A673 (cell line): Measurements from ENCODE around the gene LDLRAP1. TPM values are rescaled to one million over a fixed set of nuclear protein-coding genes. Genes with fewer than 3 reads are reported as not detected.

Source experiments
- BruUV-seq: library from RNA; stranded (reverse); fragments of 400-500 nt; replicated peaks from 2 replicates; lab custom pipeline; 2021; lab: Mats Ljungman, UMichigan
- CTCF ChIA-PET: fragments of 300-600 bp; sonication (Branson Sonifier 250); formaldehyde crosslinking; loops from one replicate; lab custom pipeline; 2022; ENCODE audit warnings: antibody characterized with exemption; lab: Charles Lee
- POLR2A ChIA-PET: fragments of 300-600 bp; sonication (Branson Sonifier 250); formaldehyde crosslinking; loops from one replicate; lab custom pipeline; 2022; ENCODE audit warnings: antibody characterized with exemption; ENCODE audit not compliant: low non-redundant PET; lab: Charles Lee
- DNase-seq: peaks from one replicate; pipeline ENCODE4 v3.0.0-alpha.2; 2015; ENCODE audit warnings: low spot score
- H3K27ac ChIP-seq: fragments of 200-600 bp; sonication (generic); 2 replicates; pipeline ENCODE4 v1.5.1; 2016; ENCODE audit warnings: mixed run types, low read depth, mild to moderate bottlenecking, mixed read lengths, antibody characterized with exemption, low read length; ENCODE audit not compliant: poor library complexity, severe bottlenecking
- H3K27me3 ChIP-seq: fragments of 200-600 bp; sonication (generic); replicated peaks from 2 replicates; pipeline ENCODE4 v1.6.1; 2017; ENCODE audit warnings: mixed run types, low read depth, mild to moderate bottlenecking, mixed read lengths, antibody characterized with exemption, low read length; ENCODE audit not compliant: insufficient read depth, poor library complexity
- H3K36me3 ChIP-seq: fragments of 200-600 bp; sonication (generic); 2 replicates; pipeline ENCODE4 v1.6.1; 2016; ENCODE audit warnings: mixed run types, mild to moderate bottlenecking, mixed read lengths, antibody characterized with exemption, low read length; ENCODE audit not compliant: insufficient read depth, poor library complexity, severe bottlenecking
- H3K4me1 ChIP-seq: fragments of 200-600 bp; sonication (generic); 2 replicates; pipeline ENCODE4 v1.6.1; 2017; ENCODE audit warnings: mixed run types, mild to moderate bottlenecking, mixed read lengths, antibody characterized with exemption, low read length; ENCODE audit not compliant: insufficient read depth, poor library complexity, severe bottlenecking
- H3K4me3 ChIP-seq: fragments of 200-600 bp; sonication (generic); 2 replicates; pipeline ENCODE4 v1.5.1; 2016; ENCODE audit warnings: low read depth, mixed run types, mild to moderate bottlenecking, mixed read lengths, low read length; ENCODE audit not compliant: poor library complexity, severe bottlenecking
- H3K9me3 ChIP-seq: fragments of 200-600 bp; sonication (generic); 2 replicates; pipeline ENCODE4 v1.6.1; 2016; ENCODE audit warnings: mixed run types, low read depth, mild to moderate bottlenecking, mixed read lengths, antibody characterized with exemption, low read length; ENCODE audit not compliant: poor library complexity, severe bottlenecking
- EZH2 ChIP-seq: fragments of 200-600 bp; sonication (generic); IDR thresholded peaks from 2 replicates; pipeline ENCODE4 v1.6.1; 2017; ENCODE audit warnings: borderline replicate concordance, low read depth, mild to moderate bottlenecking, mixed read lengths, antibody characterized with exemption, low read length; ENCODE audit not compliant: poor library complexity, severe bottlenecking
- intact Hi-C: fragments of 100-400 bp; cut with micrococcal nuclease; formaldehyde crosslinking; loops from one replicate; pipeline ENCODE4 v1.10.0; 2022; ENCODE audit not compliant: unreplicated experiment
- total RNA-seq: library from RNA; stranded (reverse); gene quantifications from 2 replicates; pipeline ENCODE4 v1.2.3, GENCODE V29; 2021
- TF ChIP-seq, protein P1 (sequence below): fragments of 300-800, 200-600 bp; sonication (generic); conservative IDR thresholded peaks from 2 replicates; pipeline ENCODE4 v1.5.1; 2017; ENCODE audit warnings: low read depth, mild to moderate bottlenecking, antibody characterized with exemption, low read length, moderate library complexity, mixed read lengths

The LDLRAP1 gene
- total RNA-seq, 1 experiment from 2014 or later, result 5.5 TPM

DNA sequence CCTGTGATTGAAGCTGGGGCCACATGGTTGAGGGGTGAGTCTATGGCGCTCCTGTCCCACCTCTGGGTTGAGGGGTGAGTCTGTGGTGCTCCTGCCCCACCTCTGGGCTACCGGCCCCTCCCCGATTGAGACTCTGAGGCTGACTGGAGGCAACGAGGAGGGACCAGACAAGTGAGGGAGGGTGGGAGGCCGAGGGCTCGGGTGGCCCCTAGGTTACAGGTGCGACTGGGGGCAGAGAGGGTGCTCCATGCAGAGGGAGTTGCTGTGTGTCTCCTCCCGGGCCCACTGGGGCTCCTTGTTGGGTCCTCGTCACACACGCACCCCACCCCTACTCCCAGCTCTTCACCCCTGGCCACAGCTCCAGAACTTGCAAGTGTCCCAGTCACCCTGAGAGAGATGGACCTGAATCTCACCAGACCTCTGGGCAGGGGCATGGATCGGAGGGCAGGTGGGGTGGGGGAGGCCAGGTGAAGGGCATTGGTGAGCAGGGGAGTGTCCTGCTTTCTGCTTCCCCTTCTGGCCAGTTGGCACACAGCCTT is 12.8 kb downstream of the LDLRAP1 start:
- no peaks in the 10 kb centered on the region for H3K36me3 ChIP-seq
- no TSS peak for BruUV-seq
- CTCF ChIA-PET, result interaction anchor here (0.6 kb wide), 1 partner anchor 16 kb away, joined by 3 read pairs; no protein-coding TSS in a partner anchor
- H3K9me3 ChIP-seq, result no peaks in the 10 kb centered on the region
- TF ChIP-seq, protein P1, sequence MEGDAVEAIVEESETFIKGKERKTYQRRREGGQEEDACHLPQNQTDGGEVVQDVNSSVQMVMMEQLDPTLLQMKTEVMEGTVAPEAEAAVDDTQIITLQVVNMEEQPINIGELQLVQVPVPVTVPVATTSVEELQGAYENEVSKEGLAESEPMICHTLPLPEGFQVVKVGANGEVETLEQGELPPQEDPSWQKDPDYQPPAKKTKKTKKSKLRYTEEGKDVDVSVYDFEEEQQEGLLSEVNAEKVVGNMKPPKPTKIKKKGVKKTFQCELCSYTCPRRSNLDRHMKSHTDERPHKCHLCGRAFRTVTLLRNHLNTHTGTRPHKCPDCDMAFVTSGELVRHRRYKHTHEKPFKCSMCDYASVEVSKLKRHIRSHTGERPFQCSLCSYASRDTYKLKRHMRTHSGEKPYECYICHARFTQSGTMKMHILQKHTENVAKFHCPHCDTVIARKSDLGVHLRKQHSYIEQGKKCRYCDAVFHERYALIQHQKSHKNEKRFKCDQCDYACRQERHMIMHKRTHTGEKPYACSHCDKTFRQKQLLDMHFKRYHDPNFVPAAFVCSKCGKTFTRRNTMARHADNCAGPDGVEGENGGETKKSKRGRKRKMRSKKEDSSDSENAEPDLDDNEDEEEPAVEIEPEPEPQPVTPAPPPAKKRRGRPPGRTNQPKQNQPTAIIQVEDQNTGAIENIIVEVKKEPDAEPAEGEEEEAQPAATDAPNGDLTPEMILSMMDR, result no peak
- no peak for TF ChIP-seq EZH2
- DNase-seq, result no peak
- POLR2A ChIA-PET, result no interaction called here
- no peaks in the 10 kb centered on the region for H3K27me3 ChIP-seq
- intact Hi-C loops, result no loop called here
- no peak overlapping the region for H3K27ac ChIP-seq
- H3K4me3 ChIP-seq, result no peak overlapping the region
- no peaks in the 10 kb centered on the region for H3K4me1 ChIP-seq

DNA sequence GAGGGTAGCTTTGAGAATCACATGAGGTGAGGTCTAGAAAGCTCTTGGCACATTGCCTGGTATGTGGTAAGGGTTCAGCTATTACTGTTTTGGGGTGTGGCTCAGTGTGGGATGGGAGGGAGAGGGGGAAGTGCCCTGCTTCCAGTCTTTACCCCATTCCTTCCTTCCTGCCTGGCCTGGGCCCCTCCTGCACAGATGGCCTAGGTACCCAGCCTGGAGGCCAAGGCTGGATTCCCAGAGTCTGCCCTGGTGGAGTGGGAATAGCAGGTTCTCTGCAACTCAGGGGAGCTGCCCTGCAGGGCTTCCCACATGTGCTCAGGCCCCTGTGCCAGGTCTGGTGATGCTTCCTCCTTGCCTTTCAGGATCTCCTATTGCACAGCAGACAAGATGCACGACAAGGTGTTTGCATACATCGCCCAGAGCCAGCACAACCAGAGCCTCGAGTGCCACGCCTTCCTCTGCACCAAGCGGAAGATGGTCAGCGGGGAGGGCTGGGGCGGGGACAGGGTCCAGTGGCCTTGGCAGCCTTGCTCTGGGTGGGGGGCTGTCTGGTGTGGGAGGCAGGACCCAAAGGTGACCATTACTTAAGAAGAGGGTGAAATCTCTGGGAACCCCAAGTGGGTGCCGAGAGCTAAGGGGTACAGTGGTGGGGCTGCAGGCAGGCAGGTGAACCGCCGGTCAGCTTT is 13.5 kb downstream of the LDLRAP1 start:
- ChIA-PET POLR2A (no interaction called here), CTCF (no interaction called here)
- no peak for DNase-seq

DNA sequence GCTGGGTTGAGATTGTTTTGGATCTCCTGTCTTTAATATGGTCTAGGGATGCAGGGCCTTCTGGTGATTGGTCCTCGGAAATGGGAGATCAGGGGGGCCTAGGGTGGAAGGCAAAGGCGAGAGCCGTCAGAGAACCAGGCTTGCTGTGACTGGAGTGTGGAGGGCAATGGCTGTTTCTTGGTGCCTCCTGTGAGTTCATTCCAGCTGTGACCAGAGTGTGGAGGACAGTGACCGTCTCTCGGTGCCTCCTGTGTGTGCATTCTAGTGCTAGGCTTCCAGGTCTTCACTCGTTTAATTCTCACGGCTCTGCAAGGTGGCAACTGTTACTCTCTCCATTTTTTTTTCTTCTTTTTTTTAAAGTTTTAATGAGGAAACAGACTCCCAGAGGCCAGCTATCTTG is 14.1 kb downstream of the LDLRAP1 start:
- H3K27me3 ChIP-seq, result no peaks in the 10 kb centered on the region
- no TSS peak for BruUV-seq

More for the DNA sequence above, 13.5 kb downstream of the LDLRAP1 start:
- Histone ChIP-seq H3K27ac (no peak overlapping the region), H3K4me3 (no peak overlapping the region), H3K4me1 (no peaks in the 10 kb centered on the region), H3K36me3 (no peaks in the 10 kb centered on the region), H3K27me3 (no peaks in the 10 kb centered on the region), H3K9me3 (no peaks in the 10 kb centered on the region)
- TF ChIP-seq, protein P1, result no peak
- no TSS peak for BruUV-seq
- intact Hi-C loops, result no loop called here

More for the DNA sequence above, 14.1 kb downstream of the LDLRAP1 start:
- H3K4me3 ChIP-seq, result no peak overlapping the region
- no peak overlapping the region for H3K27ac ChIP-seq
- DNase-seq, result no peak
- TF ChIP-seq, protein P1, result no peak
- no peak for TF ChIP-seq EZH2
- no peaks in the 10 kb centered on the region for H3K36me3 ChIP-seq
- H3K4me1 ChIP-seq, result no peaks in the 10 kb centered on the region
- CTCF ChIA-PET, result no interaction called here
- intact Hi-C loops, result no loop called here
- no peaks in the 10 kb centered on the region for H3K9me3 ChIP-seq
- POLR2A ChIA-PET, result no interaction called here
